ENCODE measurements around the gene C4orf50.

DNA sequence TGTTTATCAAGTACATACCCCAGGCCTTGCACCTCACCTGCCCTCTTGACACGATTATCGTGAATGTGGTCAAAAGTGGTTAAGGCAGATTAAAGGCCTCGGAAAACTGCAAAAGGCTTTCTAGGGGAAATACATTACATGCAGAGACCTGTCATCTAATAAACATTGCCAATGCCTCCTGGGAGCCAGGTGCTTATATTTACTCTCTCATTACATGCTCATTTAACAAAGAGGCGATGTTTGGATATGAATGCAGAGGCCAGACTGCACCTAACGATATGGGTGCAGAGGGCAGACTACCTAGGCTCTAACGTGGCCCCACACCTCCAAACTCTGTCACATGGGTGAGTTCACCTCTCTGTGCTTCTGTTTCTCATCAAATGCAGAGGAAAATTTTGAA, 139.9 kb downstream of the C4orf50 start:
- TF ChIP-seq, protein P1, sequence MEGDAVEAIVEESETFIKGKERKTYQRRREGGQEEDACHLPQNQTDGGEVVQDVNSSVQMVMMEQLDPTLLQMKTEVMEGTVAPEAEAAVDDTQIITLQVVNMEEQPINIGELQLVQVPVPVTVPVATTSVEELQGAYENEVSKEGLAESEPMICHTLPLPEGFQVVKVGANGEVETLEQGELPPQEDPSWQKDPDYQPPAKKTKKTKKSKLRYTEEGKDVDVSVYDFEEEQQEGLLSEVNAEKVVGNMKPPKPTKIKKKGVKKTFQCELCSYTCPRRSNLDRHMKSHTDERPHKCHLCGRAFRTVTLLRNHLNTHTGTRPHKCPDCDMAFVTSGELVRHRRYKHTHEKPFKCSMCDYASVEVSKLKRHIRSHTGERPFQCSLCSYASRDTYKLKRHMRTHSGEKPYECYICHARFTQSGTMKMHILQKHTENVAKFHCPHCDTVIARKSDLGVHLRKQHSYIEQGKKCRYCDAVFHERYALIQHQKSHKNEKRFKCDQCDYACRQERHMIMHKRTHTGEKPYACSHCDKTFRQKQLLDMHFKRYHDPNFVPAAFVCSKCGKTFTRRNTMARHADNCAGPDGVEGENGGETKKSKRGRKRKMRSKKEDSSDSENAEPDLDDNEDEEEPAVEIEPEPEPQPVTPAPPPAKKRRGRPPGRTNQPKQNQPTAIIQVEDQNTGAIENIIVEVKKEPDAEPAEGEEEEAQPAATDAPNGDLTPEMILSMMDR (IDR thresholded peaks at IDR 0.05; ENCODE audit: low read depth, low read length, missing input control) = no peak
- TF ChIP-seq TAF1 (conservative IDR thresholded peaks at IDR 0.05) (no peak), RAD21 (IDR thresholded peaks at IDR 0.05) (no peak), EGR1 (IDR thresholded peaks at IDR 0.05; ENCODE audit: low read depth in 2 of 2) (no peak), JUND (IDR thresholded peaks at IDR 0.05) (no peak), GABPA (IDR thresholded peaks at IDR 0.05 in 1 of 2, conservative IDR thresholded peaks at IDR 0.05 in 1 of 2) (no peak), SP1 (IDR thresholded peaks at IDR 0.05) (no peak), YY1 (IDR thresholded peaks at IDR 0.05) (no peak), RXRA (IDR thresholded peaks at IDR 0.05) (no peak), HNF4A (conservative IDR thresholded peaks at IDR 0.05) (no peak)
- TF ChIP-seq, protein P2, sequence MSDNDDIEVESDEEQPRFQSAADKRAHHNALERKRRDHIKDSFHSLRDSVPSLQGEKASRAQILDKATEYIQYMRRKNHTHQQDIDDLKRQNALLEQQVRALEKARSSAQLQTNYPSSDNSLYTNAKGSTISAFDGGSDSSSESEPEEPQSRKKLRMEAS (IDR thresholded peaks at IDR 0.05) = no peak
- TF ChIP-seq, protein P3, sequence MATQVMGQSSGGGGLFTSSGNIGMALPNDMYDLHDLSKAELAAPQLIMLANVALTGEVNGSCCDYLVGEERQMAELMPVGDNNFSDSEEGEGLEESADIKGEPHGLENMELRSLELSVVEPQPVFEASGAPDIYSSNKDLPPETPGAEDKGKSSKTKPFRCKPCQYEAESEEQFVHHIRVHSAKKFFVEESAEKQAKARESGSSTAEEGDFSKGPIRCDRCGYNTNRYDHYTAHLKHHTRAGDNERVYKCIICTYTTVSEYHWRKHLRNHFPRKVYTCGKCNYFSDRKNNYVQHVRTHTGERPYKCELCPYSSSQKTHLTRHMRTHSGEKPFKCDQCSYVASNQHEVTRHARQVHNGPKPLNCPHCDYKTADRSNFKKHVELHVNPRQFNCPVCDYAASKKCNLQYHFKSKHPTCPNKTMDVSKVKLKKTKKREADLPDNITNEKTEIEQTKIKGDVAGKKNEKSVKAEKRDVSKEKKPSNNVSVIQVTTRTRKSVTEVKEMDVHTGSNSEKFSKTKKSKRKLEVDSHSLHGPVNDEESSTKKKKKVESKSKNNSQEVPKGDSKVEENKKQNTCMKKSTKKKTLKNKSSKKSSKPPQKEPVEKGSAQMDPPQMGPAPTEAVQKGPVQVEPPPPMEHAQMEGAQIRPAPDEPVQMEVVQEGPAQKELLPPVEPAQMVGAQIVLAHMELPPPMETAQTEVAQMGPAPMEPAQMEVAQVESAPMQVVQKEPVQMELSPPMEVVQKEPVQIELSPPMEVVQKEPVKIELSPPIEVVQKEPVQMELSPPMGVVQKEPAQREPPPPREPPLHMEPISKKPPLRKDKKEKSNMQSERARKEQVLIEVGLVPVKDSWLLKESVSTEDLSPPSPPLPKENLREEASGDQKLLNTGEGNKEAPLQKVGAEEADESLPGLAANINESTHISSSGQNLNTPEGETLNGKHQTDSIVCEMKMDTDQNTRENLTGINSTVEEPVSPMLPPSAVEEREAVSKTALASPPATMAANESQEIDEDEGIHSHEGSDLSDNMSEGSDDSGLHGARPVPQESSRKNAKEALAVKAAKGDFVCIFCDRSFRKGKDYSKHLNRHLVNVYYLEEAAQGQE (IDR thresholded peaks at IDR 0.05) = no peak
- TF ChIP-seq, protein P4, sequence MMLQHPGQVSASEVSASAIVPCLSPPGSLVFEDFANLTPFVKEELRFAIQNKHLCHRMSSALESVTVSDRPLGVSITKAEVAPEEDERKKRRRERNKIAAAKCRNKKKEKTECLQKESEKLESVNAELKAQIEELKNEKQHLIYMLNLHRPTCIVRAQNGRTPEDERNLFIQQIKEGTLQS (IDR thresholded peaks at IDR 0.05) = no peak
- TF ChIP-seq, protein P5, sequence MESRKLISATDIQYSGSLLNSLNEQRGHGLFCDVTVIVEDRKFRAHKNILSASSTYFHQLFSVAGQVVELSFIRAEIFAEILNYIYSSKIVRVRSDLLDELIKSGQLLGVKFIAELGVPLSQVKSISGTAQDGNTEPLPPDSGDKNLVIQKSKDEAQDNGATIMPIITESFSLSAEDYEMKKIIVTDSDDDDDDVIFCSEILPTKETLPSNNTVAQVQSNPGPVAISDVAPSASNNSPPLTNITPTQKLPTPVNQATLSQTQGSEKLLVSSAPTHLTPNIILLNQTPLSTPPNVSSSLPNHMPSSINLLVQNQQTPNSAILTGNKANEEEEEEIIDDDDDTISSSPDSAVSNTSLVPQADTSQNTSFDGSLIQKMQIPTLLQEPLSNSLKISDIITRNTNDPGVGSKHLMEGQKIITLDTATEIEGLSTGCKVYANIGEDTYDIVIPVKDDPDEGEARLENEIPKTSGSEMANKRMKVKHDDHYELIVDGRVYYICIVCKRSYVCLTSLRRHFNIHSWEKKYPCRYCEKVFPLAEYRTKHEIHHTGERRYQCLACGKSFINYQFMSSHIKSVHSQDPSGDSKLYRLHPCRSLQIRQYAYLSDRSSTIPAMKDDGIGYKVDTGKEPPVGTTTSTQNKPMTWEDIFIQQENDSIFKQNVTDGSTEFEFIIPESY (IDR thresholded peaks at IDR 0.05) = no peak
